Loucy (cell line): ENCODE measurements around the gene PHAF1.
A peak's percentile ranks its signal among the peaks of the same experiment; 100 is the strongest.

ENCODE experiments used
- H2AFZ ChIP-seq: fragments of 200-600 bp; sonication (generic); 2 replicates; pipeline ENCODE4 v1.6.0; 2016; ENCODE audit warnings: antibody characterized with exemption, mild to moderate bottlenecking, low read length, moderate library complexity
- H3F3A ChIP-seq: fragments of 200-600 bp; 2 replicates; pipeline ENCODE4 v1.6.0; 2016; ENCODE audit warnings: antibody characterized with exemption, low read depth, mild to moderate bottlenecking
- H3K27me3 ChIP-seq: fragments of 200-600 bp; sonication (generic); 2 replicates; pipeline ENCODE4 v1.6.1; 2014; ENCODE audit warnings: low read length, mild to moderate bottlenecking; ENCODE audit not compliant: insufficient read depth, poor library complexity, severe bottlenecking
- H3K36me3 ChIP-seq: fragments of 200-600 bp; sonication (generic); 2 replicates; pipeline ENCODE4 v1.6.1; 2016; ENCODE audit warnings: low read length; ENCODE audit not compliant: insufficient read depth
- H3K4me1 ChIP-seq: fragments of 200-600 bp; sonication (generic); 2 replicates; pipeline ENCODE4 v1.5.1; 2014; ENCODE audit warnings: low read length, mild to moderate bottlenecking; ENCODE audit not compliant: insufficient read depth, poor library complexity, severe bottlenecking
- H3K4me2 ChIP-seq: fragments of 200-600 bp; sonication (generic); 2 replicates; pipeline ENCODE4 v1.6.0; 2014; ENCODE audit warnings: antibody characterized with exemption, low read length, low read depth, mild to moderate bottlenecking; ENCODE audit not compliant: poor library complexity, severe bottlenecking
- H3K4me3 ChIP-seq: fragments of 200-600 bp; sonication (generic); 2 replicates; pipeline ENCODE4 v1.5.1; 2014; ENCODE audit warnings: low read length, mild to moderate bottlenecking, mixed read lengths; ENCODE audit not compliant: poor library complexity, severe bottlenecking
- H3K79me2 ChIP-seq: fragments of 200-600 bp; sonication (generic); 2 replicates; pipeline ENCODE4 v1.6.1; 2014; ENCODE audit warnings: low read length; ENCODE audit not compliant: insufficient read depth
- H3K9ac ChIP-seq: fragments of 200-600 bp; sonication (generic); 2 replicates; pipeline ENCODE4 v1.6.0; 2014; ENCODE audit warnings: mild to moderate bottlenecking, low read depth, low read length, moderate library complexity; ENCODE audit not compliant: poor library complexity, severe bottlenecking
- H3K9me2 ChIP-seq: fragments of 200-600 bp; sonication (generic); replicated peaks from 2 replicates; pipeline ENCODE4 v1.6.1; 2016; ENCODE audit warnings: low read depth, low read length, mixed read lengths
- H3K9me3 ChIP-seq: fragments of 200-600 bp; sonication (generic); 2 replicates; pipeline ENCODE4 v1.6.1; 2014; ENCODE audit warnings: mild to moderate bottlenecking, antibody characterized with exemption, low read length, low read depth; ENCODE audit not compliant: insufficient read depth
- H4K20me1 ChIP-seq: fragments of 200-600 bp; sonication (generic); 2 replicates; pipeline ENCODE4 v1.6.0; 2014; ENCODE audit warnings: antibody characterized with exemption, low read length, mild to moderate bottlenecking; ENCODE audit not compliant: insufficient read depth, poor library complexity, severe bottlenecking
- EZH2phosphoT487 ChIP-seq: fragments of 200-600 bp; IDR thresholded peaks from 2 replicates; pipeline ENCODE4 v1.6.1; 2018; ENCODE audit warnings: antibody characterized with exemption, mild to moderate bottlenecking, moderate library complexity, borderline replicate concordance
- TF ChIP-seq, protein P1 (sequence below): fragments of 200-600 bp; sonication (generic); conservative IDR thresholded peaks from 2 replicates; pipeline ENCODE4 v1.5.1; 2014; ENCODE audit warnings: mild to moderate bottlenecking, antibody characterized with exemption, low read length

The PHAF1 gene

DNA sequence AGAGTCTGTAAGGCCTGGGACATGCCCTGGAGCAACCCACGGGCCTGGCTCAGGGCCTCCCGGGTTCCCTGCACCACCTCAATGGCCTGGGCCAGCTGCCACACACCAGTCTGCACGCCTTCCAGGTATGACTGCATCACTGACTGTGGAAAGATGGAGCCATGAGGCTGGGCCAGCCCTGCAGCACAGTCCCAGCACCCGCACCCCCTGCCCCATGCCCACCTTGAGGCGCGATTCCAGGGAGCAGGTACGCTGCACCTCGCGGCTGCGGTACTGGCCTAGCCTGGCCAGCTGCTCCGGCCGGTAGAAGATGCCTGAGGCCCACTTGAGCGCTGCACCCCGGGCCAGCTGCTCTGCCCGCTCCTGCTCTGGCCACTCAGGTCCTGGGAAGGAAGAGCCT is 79.1 kb downstream of the PHAF1 start:
- TF ChIP-seq, protein P1, sequence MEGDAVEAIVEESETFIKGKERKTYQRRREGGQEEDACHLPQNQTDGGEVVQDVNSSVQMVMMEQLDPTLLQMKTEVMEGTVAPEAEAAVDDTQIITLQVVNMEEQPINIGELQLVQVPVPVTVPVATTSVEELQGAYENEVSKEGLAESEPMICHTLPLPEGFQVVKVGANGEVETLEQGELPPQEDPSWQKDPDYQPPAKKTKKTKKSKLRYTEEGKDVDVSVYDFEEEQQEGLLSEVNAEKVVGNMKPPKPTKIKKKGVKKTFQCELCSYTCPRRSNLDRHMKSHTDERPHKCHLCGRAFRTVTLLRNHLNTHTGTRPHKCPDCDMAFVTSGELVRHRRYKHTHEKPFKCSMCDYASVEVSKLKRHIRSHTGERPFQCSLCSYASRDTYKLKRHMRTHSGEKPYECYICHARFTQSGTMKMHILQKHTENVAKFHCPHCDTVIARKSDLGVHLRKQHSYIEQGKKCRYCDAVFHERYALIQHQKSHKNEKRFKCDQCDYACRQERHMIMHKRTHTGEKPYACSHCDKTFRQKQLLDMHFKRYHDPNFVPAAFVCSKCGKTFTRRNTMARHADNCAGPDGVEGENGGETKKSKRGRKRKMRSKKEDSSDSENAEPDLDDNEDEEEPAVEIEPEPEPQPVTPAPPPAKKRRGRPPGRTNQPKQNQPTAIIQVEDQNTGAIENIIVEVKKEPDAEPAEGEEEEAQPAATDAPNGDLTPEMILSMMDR, result no peak
- TF ChIP-seq EZH2phosphoT487, result no peak
- no peaks in the 10 kb centered on the region for H3F3A ChIP-seq
- H3K36me3 ChIP-seq, result no peaks in the 10 kb centered on the region
- no peak overlapping the region for H3K9ac ChIP-seq
- H4K20me1 ChIP-seq, result peaks cover 27% of the 10 kb centered on the region
- no peak overlapping the region for H3K4me2 ChIP-seq
- H3K9me2 ChIP-seq, result no peaks in the 10 kb centered on the region
- H3K9me3 ChIP-seq, result no peaks in the 10 kb centered on the region
- H2AFZ ChIP-seq, result no peak overlapping the region
- peaks cover 18% of the 10 kb centered on the region for H3K79me2 ChIP-seq
- no peaks in the 10 kb centered on the region for H3K27me3 ChIP-seq
- H3K4me3 ChIP-seq, result no peak overlapping the region
- H3K4me1 ChIP-seq, result peaks cover 13% of the 10 kb centered on the region

DNA sequence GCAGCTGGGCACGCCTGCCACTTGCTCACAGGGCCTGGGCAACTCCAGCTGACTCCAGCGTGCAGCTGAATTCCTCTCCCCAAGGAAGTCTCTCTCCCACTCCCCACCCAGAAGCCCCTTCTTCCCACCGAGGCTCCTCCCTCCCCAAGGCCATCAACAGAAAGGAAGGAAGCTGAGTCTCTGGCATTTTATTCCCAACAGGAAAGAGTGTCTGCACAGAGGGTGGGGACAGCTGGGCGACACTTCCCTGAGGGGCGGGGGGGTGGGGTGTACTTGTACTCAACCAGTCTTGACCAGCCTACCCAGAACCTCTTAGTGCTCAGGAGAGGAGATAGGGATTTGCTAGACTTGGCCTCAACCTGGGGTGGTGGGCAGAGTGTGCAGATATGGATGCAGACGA is 80.3 kb downstream of the PHAF1 start, which contains the start of gene EXOC3L1:
Gene EXOC3L1 (minus strand): TSS at position 96 of the 400 bp plus-strand sequence. CDS start 460 bp downstream, outside the sequence.
- Histone ChIP-seq H3K27me3 (no peaks in the 10 kb centered on the region), H3K9me2 (no peaks in the 10 kb centered on the region), H3K79me2 (peaks cover 31% of the 10 kb centered on the region), H3K9me3 (no peaks in the 10 kb centered on the region), H3K9ac (no peak within 1 kb of the TSS), H3F3A (no peaks in the 10 kb centered on the region), H3K4me2 (no peak within 1 kb of the TSS), H3K4me1 (peaks cover 16% of the 10 kb centered on the region), H2AFZ (no peak within 1 kb of the TSS), H4K20me1 (peaks cover 26% of the 10 kb centered on the region), H3K4me3 (no peak within 1 kb of the TSS), H3K36me3 (peaks cover 7% of the 10 kb centered on the region; the same call in 1 of the 2 replicates)
- TF ChIP-seq, protein P1, result no peak
- no peak for TF ChIP-seq EZH2phosphoT487

DNA sequence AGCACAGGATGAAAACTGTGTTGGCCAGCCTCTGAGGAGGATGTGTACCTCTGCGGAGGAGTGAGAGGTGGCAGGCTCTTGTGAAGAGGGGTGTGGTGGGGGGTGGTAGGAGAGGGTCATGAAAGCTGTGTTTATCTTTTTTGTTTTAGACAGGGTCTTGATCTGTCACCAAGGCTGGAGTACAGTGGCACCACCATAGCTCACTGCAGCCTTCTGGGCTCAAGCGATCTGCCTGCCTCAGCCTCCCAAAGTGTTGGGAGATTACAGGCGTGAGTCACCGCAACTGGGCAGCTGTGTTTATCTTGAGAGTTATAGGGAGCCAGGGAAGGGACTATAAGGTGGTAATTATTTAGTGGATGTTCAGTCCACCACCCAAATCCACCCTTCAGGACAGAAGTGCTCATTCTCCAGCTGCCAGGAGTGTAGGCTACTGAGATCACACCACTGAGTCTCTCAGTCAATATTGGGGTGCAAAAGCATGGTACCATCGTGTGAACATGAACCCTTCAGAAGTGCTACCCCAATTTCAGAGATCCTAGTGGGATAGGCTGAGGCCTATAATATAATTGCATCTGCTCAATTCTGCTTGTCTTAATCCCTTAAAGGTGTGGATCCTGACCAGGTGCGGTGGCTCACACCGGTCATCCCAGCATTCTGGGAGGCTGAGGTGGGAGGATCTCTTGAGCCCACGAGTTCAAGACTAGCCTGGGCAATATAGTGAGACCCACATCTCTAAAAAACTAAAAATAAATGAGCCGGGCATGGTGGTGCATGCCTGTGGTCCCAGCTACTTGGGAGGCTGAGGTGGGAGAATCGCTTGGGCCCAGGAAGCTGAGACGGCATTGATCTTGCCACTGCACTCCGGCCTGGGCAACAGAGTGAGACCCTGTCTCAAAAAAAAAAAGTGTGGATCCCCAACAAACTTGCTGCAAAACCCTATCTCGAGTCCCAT is 81.0 kb downstream of the PHAF1 start:
- H3K4me1 ChIP-seq, result peaks cover 16% of the 10 kb centered on the region
- H3K4me3 ChIP-seq, result no peak overlapping the region
- H3K27me3 ChIP-seq, result no peaks in the 10 kb centered on the region
- H3K36me3 ChIP-seq, result peaks cover 14% of the 10 kb centered on the region; the same call in 1 of the 2 replicates
- no peaks in the 10 kb centered on the region for H3F3A ChIP-seq
- no peaks in the 10 kb centered on the region for H3K9me2 ChIP-seq
- TF ChIP-seq, protein P1, result no peak
- no peak for TF ChIP-seq EZH2phosphoT487
- H3K9me3 ChIP-seq, result no peaks in the 10 kb centered on the region
- H3K9ac ChIP-seq, result no peak overlapping the region
- H4K20me1 ChIP-seq, result peaks cover 26% of the 10 kb centered on the region
- H3K4me2 ChIP-seq, result peak overlapping the region; percentile 53
- H3K79me2 ChIP-seq, result peaks cover 37% of the 10 kb centered on the region
- H2AFZ ChIP-seq, result no peak overlapping the region
